SK-N-SH (cell line): ENCODE results near the gene BOLL. TPM values are rescaled to one million over a fixed set of nuclear protein-coding genes. Genes with fewer than 3 reads are reported as not detected.

Experiments
- CTCF ChIP-seq: fragments of 200-600 bp; sonication (generic); IDR thresholded peaks from 2 replicates; pipeline ENCODE4 v1.6.1; 2017; ENCODE audit warnings: antibody characterized with exemption, mild to moderate bottlenecking, moderate library complexity
- EP300 ChIP-seq, 2 experiments: IDR thresholded peaks; 2 replicates each; pipeline versions ENCODE4 v1.4.0 to v1.6.1; 2012; ENCODE audit warnings: borderline replicate concordance in 1 of 2, low read depth in 1 of 2, low read length in 1 of 2
- FOSL2 ChIP-seq: IDR thresholded peaks from 2 replicates; pipeline ENCODE4 v1.4.0; 2012; ENCODE audit warnings: low read depth, mild to moderate bottlenecking, moderate library complexity, borderline replicate concordance
- FOXM1 ChIP-seq: IDR thresholded peaks from 2 replicates; pipeline ENCODE4 v1.4.0; 2012; ENCODE audit warnings: low read depth, mild to moderate bottlenecking
- GABPA ChIP-seq: IDR thresholded peaks from 2 replicates; pipeline ENCODE4 v1.4.0; 2012; ENCODE audit warnings: low read depth, mild to moderate bottlenecking
- GATA2 ChIP-seq: sonication (generic); formaldehyde crosslinking; IDR thresholded peaks from 2 replicates; pipeline ENCODE4 v1.5.0; 2020; ENCODE audit warnings: mild to moderate bottlenecking, missing genetic modification reagents
- JUND ChIP-seq: IDR thresholded peaks from 2 replicates; pipeline ENCODE4 v1.4.0; 2012
- RAD21 ChIP-seq: IDR thresholded peaks from 2 replicates; pipeline ENCODE4 v1.6.1; 2012; ENCODE audit warnings: mild to moderate bottlenecking, low read length
- RXRA ChIP-seq: IDR thresholded peaks from 2 replicates; pipeline ENCODE4 v1.4.0; 2012; ENCODE audit warnings: low read depth, mild to moderate bottlenecking, borderline replicate concordance
- SIN3A ChIP-seq: IDR thresholded peaks from 2 replicates; pipeline ENCODE4 v1.6.1; 2012; ENCODE audit warnings: low read depth, mild to moderate bottlenecking, low read length, moderate library complexity, borderline replicate concordance
- TAF1 ChIP-seq: IDR thresholded peaks from 2 replicates; pipeline ENCODE4 v1.6.1; 2012; ENCODE audit warnings: low read depth, mild to moderate bottlenecking, low read length, moderate library complexity, borderline replicate concordance
- TCF12 ChIP-seq: IDR thresholded peaks from 2 replicates; pipeline ENCODE4 v1.4.0; 2012
- polyA plus RNA-seq, 3 experiments: library from polyadenylated mRNA; depleted of rRNA; stranded (reverse); fragments of >200 nt; gene quantifications; 2 replicates each; pipeline ENCODE4 v1.2.3, GENCODE V29; 2012
- TF ChIP-seq, protein P1 (sequence below): IDR thresholded peaks from 2 replicates; pipeline ENCODE4 v1.6.1; 2012; ENCODE audit warnings: mild to moderate bottlenecking, low read depth, low read length, moderate library complexity
- TF ChIP-seq, protein P2 (sequence below): fragments of 150-350 bp; IDR thresholded peaks from 2 replicates; pipeline ENCODE4 v1.6.1; 2017; ENCODE audit warnings: antibody characterized with exemption, low read length, low read depth, borderline replicate concordance
- TF ChIP-seq, protein P3 (sequence below): IDR thresholded peaks from 2 replicates; pipeline ENCODE4 v1.4.0; 2012; ENCODE audit warnings: low read depth, borderline replicate concordance

Gene BOLL
- polyA plus RNA-seq, 1 of the 3 experiments (the other 2 are of a cell fraction), result not detected

GRCh38 chr2:197705121-197705911, 79.8 kb downstream of the BOLL start, which contains the start of gene MARS2 (continued):
- peak; percentile 62; the same call in 1 of the 2 replicates for TF ChIP-seq TAF1
- TF ChIP-seq, protein P1, sequence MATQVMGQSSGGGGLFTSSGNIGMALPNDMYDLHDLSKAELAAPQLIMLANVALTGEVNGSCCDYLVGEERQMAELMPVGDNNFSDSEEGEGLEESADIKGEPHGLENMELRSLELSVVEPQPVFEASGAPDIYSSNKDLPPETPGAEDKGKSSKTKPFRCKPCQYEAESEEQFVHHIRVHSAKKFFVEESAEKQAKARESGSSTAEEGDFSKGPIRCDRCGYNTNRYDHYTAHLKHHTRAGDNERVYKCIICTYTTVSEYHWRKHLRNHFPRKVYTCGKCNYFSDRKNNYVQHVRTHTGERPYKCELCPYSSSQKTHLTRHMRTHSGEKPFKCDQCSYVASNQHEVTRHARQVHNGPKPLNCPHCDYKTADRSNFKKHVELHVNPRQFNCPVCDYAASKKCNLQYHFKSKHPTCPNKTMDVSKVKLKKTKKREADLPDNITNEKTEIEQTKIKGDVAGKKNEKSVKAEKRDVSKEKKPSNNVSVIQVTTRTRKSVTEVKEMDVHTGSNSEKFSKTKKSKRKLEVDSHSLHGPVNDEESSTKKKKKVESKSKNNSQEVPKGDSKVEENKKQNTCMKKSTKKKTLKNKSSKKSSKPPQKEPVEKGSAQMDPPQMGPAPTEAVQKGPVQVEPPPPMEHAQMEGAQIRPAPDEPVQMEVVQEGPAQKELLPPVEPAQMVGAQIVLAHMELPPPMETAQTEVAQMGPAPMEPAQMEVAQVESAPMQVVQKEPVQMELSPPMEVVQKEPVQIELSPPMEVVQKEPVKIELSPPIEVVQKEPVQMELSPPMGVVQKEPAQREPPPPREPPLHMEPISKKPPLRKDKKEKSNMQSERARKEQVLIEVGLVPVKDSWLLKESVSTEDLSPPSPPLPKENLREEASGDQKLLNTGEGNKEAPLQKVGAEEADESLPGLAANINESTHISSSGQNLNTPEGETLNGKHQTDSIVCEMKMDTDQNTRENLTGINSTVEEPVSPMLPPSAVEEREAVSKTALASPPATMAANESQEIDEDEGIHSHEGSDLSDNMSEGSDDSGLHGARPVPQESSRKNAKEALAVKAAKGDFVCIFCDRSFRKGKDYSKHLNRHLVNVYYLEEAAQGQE, result no peak
- TF ChIP-seq TCF12, result no peak
- no peak for TF ChIP-seq FOXM1
- peak; percentile 97 for TF ChIP-seq SIN3A
- TF ChIP-seq GATA2 (CRISPR knock-in tag), result no peak
- no peak for TF ChIP-seq FOSL2
- TF ChIP-seq EP300 (IDR thresholded peaks at IDR 0.05; ENCODE audit: borderline replicate concordance in 1 of 2, low read depth in 1 of 2, low read length in 1 of 2), result no peak
- no peak for TF ChIP-seq JUND
- TF ChIP-seq, protein P2, sequence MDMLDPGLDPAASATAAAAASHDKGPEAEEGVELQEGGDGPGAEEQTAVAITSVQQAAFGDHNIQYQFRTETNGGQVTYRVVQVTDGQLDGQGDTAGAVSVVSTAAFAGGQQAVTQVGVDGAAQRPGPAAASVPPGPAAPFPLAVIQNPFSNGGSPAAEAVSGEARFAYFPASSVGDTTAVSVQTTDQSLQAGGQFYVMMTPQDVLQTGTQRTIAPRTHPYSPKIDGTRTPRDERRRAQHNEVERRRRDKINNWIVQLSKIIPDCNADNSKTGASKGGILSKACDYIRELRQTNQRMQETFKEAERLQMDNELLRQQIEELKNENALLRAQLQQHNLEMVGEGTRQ, result no peak; the same call in 1 of the 2 replicates
- TF ChIP-seq CTCF, result no peak
- peak; percentile 58 for TF ChIP-seq GABPA
- no peak; the same call in 1 of the 2 replicates for TF ChIP-seq RAD21
- no peak for TF ChIP-seq RXRA
- TF ChIP-seq, protein P3, sequence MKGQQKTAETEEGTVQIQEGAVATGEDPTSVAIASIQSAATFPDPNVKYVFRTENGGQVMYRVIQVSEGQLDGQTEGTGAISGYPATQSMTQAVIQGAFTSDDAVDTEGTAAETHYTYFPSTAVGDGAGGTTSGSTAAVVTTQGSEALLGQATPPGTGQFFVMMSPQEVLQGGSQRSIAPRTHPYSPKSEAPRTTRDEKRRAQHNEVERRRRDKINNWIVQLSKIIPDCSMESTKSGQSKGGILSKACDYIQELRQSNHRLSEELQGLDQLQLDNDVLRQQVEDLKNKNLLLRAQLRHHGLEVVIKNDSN, result peak; percentile 73; the same call in 1 of the 2 replicates
